Spleen (tissue), 11 donors: ENCODE results near the gene SNX17. TPM values are rescaled to one million over a fixed set of nuclear protein-coding genes. Genes with fewer than 3 reads are reported as not detected.
A peak's percentile ranks its signal among the peaks of the same experiment; 100 is the strongest.

Source experiments
- DNase-seq: peaks from one replicate; pipeline ENCODE4 v3.0.0-alpha.2; 2020
- H3K27ac ChIP-seq, 8 donors: fragments of 200-600 bp; sonication (generic) in 7 of 8; 1 replicate in 4 of 8; 2 replicates in 4 of 8; pipeline versions ENCODE4 v1.5.0 to v1.8.0; 2016 to 2021; ENCODE audit warnings: inconsistent platforms in 4 of 8, mild to moderate bottlenecking in 4 of 8, moderate library complexity in 1 of 8
- H3K27me3 ChIP-seq, 7 donors: fragments of 200-600 bp; sonication (generic) in 6 of 7; replicated peaks in 1 of 7; 1 replicate in 4 of 7; 2 replicates in 3 of 7; pipeline versions ENCODE4 v1.5.0 to v1.8.0; 2016 to 2021; ENCODE audit warnings: inconsistent platforms in 3 of 7, mild to moderate bottlenecking in 1 of 7
- H3K36me3 ChIP-seq, 6 donors: fragments of 200-600 bp; sonication (generic) in 5 of 6; 1 replicate in 4 of 6; 2 replicates in 2 of 6; pipeline versions ENCODE4 v1.5.0 to v1.8.0; 2016 to 2021; ENCODE audit warnings: inconsistent platforms in 2 of 6
- H3K4me1 ChIP-seq, 6 donors: fragments of 200-600 bp; sonication (generic) in 5 of 6; 1 replicate in 3 of 6; 2 replicates in 3 of 6; pipeline versions ENCODE4 v1.5.0 to v1.8.0; 2016 to 2021; ENCODE audit warnings: inconsistent platforms in 3 of 6
- H3K4me3 ChIP-seq, 8 donors: fragments of 200-600 bp; sonication (generic) in 7 of 8; 1 replicate in 4 of 8; 2 replicates in 4 of 8; pipeline versions ENCODE4 v1.5.0 to v1.8.0; 2016 to 2021; ENCODE audit warnings: inconsistent platforms in 4 of 8, mild to moderate bottlenecking in 4 of 8, moderate library complexity in 2 of 8
- H3K9me3 ChIP-seq, 8 donors: fragments of 200-600 bp; sonication (generic) in 7 of 8; 1 replicate in 4 of 8; 2 replicates in 4 of 8; pipeline versions ENCODE4 v1.5.0 to v1.8.0; 2016 to 2021; ENCODE audit warnings: inconsistent platforms in 4 of 8
- POLR2A ChIP-seq, 3 donors: fragments of 450-650 bp; IDR thresholded peaks; one replicate each; pipeline ENCODE4 v1.5.1; 2017; ENCODE audit warnings: antibody characterized with exemption in 3 of 3, mild to moderate bottlenecking in 1 of 3
- POLR2AphosphoS5 ChIP-seq, 3 donors: sonication (generic); formaldehyde crosslinking; IDR thresholded peaks; one replicate each; pipeline ENCODE4 v1.5.1; 2017; ENCODE audit warnings: antibody characterized with exemption in 3 of 3
- WGBS, 5 donors: extraction: QIAGEN DNeasy Blood & Tissue Kit in 3 of 5; methylation state at CpG; one replicate each; pipeline versions ENCODE4 v1.1.5 to v1.1.7; 2013 to 2018; 5-methylcytosine and 5-hydroxymethylcytosine counted together
- intact Hi-C: fragments of 100-400 bp; cut with DNase I; formaldehyde crosslinking; loops from one replicate; pipeline ENCODE4 v1.15.0; 2023; ENCODE audit warnings: low total_unique reads
- polyA plus RNA-seq, 3 donors: library from polyadenylated mRNA; stranded (reverse); fragments of 200-250 nt; gene quantifications; one replicate each; pipeline ENCODE4 v1.2.1, GENCODE V29; 2013
- total RNA-seq, 7 donors: library from RNA; depleted of rRNA in 3 of 7; stranded (reverse); fragments of >200 nt in 3 of 7; fragmentation: NEBNext Ultra II Directional in 4 of 7; extraction: Animal tissue kit (Norgen Biotek cat#: 25700) in 4 of 7; gene quantifications; one replicate each; pipeline versions ENCODE4 v1.1.0 to v1.2.1, GENCODE V29; 2016 to 2021
- TF ChIP-seq, protein P1 (sequence below), 11 experiments: fragments of 200-600 bp in 7 of 11; fragments of 450-650 bp in 4 of 11; sonication (generic) in 4 of 11; IDR thresholded peaks in 8 of 11; conservative IDR thresholded peaks in 3 of 11; 1 replicate in 7 of 11; 2 replicates in 4 of 11; pipeline versions ENCODE4 v1.4.0 to v1.8.0; 2016 to 2021; ENCODE audit warnings: antibody characterized with exemption in 11 of 11, inconsistent platforms in 4 of 11, mild to moderate bottlenecking in 1 of 11
- donor health status: healthy with polysubstance abuse.
- donor health status: DM: no; HTN: no; CAD: no; lungs with moderate emphysema.
- donor health status: DM: no; HTN: no; CAD: no.
- donor health status: Bipolar disorder and iron deficiency.
- donor health status: healthy.
- donor health status: DM: no; HTN: no; CAD: no.
- donor health status: DM: yes; HTN: yes; CAD: no.

Gene SNX17
- total and polyA plus RNA-seq, 10 donors, result 84.9 to 140 (median 117) TPM

DNA sequence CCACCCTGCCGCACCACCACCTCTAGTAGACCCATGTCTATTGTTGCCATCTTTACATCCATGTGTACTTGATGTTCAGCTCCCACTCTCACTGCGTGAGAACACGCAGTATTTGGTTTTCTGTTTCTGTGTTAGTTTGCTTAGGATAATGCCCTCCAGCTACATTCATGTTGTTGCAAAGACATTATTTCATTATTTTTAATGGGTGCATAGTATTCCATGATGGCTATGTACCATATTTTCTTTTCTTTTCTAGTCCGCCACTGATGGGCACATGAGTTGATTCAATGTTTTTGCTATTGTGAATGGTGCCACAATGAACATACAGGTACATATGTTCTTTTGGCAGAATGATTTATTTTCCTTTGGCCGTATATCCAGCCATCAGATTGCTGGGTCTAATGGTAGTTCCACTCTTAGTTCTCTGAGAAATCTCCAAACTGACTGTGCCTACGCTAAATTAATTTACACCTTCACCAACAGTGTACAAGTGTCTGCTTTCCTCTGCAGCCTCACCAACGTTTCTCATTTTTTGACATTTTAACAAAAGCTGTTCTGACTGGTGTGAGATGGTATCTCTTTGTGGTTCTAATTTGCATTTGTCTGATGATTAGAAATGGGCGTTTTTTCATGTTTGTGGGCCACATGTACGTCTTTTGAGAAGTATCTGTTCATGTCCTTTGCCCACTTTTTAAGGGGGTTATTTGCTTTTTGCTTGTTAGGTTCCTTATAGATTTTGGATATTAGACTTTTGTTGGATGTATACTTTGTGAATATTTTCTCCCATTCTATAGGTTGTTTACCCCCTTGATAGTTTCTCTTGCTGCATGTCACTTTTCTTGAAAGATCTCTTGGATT, 20.6 kb downstream of the SNX17 start:
- H3K4me1 ChIP-seq, result peaks cover 0 to 11% (median 0%) of the 10 kb centered on the region in 6 donors
- no peaks in the 10 kb centered on the region for H3K9me3 ChIP-seq
- intact Hi-C loops, result no loop called here
- no peak for DNase-seq
- WGBS, 5 donors, result 87 to 91% (median 90%) methylated on average over 9 of the region's 9 CpGs
- H3K27me3 ChIP-seq, result no peaks in the 10 kb centered on the region
- H3K4me3 ChIP-seq, result no peak overlapping the region
- H3K36me3 ChIP-seq, result peaks cover 0 to 32% (median 6%) of the 10 kb centered on the region in 6 donors
- no peak for TF ChIP-seq POLR2AphosphoS5 (IDR thresholded peaks at IDR 0.05)
- TF ChIP-seq POLR2A (IDR thresholded peaks at IDR 0.05), result no peak
- TF ChIP-seq, protein P1, sequence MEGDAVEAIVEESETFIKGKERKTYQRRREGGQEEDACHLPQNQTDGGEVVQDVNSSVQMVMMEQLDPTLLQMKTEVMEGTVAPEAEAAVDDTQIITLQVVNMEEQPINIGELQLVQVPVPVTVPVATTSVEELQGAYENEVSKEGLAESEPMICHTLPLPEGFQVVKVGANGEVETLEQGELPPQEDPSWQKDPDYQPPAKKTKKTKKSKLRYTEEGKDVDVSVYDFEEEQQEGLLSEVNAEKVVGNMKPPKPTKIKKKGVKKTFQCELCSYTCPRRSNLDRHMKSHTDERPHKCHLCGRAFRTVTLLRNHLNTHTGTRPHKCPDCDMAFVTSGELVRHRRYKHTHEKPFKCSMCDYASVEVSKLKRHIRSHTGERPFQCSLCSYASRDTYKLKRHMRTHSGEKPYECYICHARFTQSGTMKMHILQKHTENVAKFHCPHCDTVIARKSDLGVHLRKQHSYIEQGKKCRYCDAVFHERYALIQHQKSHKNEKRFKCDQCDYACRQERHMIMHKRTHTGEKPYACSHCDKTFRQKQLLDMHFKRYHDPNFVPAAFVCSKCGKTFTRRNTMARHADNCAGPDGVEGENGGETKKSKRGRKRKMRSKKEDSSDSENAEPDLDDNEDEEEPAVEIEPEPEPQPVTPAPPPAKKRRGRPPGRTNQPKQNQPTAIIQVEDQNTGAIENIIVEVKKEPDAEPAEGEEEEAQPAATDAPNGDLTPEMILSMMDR (IDR thresholded peaks at IDR 0.05 in 8 of 11, conservative IDR thresholded peaks at IDR 0.05 in 3 of 11), result no peak
- peak overlapping the region in 5 of 8 donors; percentile 28 to 61 (median 47) for H3K27ac ChIP-seq

DNA sequence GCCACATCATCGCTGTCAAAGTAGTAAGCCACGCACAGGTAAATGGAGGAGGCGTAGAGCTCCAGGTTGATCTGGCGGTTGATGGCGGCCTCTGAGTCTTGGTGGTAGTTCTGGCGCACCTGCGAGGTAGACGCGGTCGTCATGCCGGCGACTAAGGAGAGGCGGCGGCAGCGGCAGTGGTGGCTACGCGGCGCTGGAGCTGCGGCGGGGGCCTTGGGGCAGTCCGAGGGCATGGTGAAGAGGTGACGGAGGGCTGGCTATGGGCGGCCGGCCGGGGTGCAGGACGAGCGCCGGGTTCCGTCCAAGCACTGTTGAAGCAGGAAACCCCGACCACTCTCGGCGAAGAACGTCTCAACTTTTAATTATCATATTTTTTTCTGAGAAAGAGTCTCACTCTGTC, 22.8 kb downstream of the SNX17 start:
- Histone ChIP-seq H3K4me3 (no peak overlapping the region), H3K9me3 (no peaks in the 10 kb centered on the region), H3K4me1 (peaks cover 0 to 11% (median 0%) of the 10 kb centered on the region in 6 donors), H3K27ac (no peak overlapping the region), H3K27me3 (no peaks in the 10 kb centered on the region), H3K36me3 (peaks cover 0 to 22% (median 5%) of the 10 kb centered on the region in 6 donors)
- no peak for DNase-seq
- TF ChIP-seq, protein P1 (IDR thresholded peaks at IDR 0.05 in 8 of 11, conservative IDR thresholded peaks at IDR 0.05 in 3 of 11), result no peak
- TF ChIP-seq POLR2A (IDR thresholded peaks at IDR 0.05), result no peak
- TF ChIP-seq POLR2AphosphoS5 (IDR thresholded peaks at IDR 0.05), result no peak
- WGBS, 5 donors, result 96 to 98% (median 98%) methylated on average over 33 of the region's 33 CpGs
- intact Hi-C loops, result no loop called here

DNA sequence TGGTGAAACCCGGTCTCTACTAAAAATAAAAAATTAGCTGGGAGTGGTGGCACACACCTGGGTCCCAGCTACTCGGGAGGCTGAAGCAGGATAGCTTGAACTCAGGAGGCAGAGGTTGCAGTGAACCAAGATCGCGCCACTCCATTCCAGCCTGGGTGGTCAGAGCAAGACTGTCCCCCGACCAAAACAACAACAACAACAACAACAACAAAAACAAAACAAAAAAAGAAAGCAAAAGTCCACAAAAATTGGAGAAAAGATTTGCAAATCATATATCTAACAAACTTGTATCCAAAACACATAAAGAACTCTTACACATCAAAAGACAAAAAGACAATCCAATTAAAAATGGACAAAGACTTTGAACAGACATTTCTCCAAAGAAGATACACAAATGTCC, 28.5 kb downstream of the SNX17 start:
- no peak for TF ChIP-seq POLR2A (IDR thresholded peaks at IDR 0.05)
- no peak for TF ChIP-seq POLR2AphosphoS5 (IDR thresholded peaks at IDR 0.05)
- TF ChIP-seq, protein P1 (IDR thresholded peaks at IDR 0.05 in 8 of 11, conservative IDR thresholded peaks at IDR 0.05 in 3 of 11), result no peak
- Histone ChIP-seq H3K36me3 (peaks cover 0 to 37% (median 0%) of the 10 kb centered on the region in 6 donors), H3K9me3 (no peaks in the 10 kb centered on the region), H3K4me3 (no peak overlapping the region), H3K4me1 (peaks cover 0 to 36% (median 6%) of the 10 kb centered on the region in 6 donors), H3K27me3 (no peaks in the 10 kb centered on the region), H3K27ac (no peak overlapping the region)
- intact Hi-C loops, result no loop called here
- no peak for DNase-seq
- WGBS, 5 donors, result 87 to 95% (median 92%) methylated on average over 5 of the region's 5 CpGs
